Activated naive CD4-positive, alpha-beta T cell treated with anti-CD3 and anti-CD28 coated beads, Interleukin-2, amount 50 U/mL, for 24 hours (primary cell): ENCODE measurements around the gene ARNT2.

ENCODE experiments used
- H3K27ac Mint-ChIP-seq: one replicate; pipeline ENCODE4 v1.8.0; 2021; ENCODE audit warnings: mild to moderate bottlenecking, mixed read lengths
- H3K27me3 Mint-ChIP-seq: one replicate; pipeline ENCODE4 v1.8.0; 2021; ENCODE audit warnings: mixed read lengths
- H3K36me3 Mint-ChIP-seq: one replicate; pipeline ENCODE4 v1.8.0; 2021; ENCODE audit warnings: mixed read lengths
- H3K4me1 Mint-ChIP-seq: one replicate; pipeline ENCODE4 v1.8.0; 2021; ENCODE audit warnings: mixed read lengths
- H3K4me3 Mint-ChIP-seq: one replicate; pipeline ENCODE4 v1.8.0; 2021; ENCODE audit warnings: mild to moderate bottlenecking, mixed read lengths
- H3K9me3 Mint-ChIP-seq: one replicate; pipeline ENCODE4 v1.8.0; 2021; ENCODE audit warnings: mixed read lengths

Gene ARNT2

DNA sequence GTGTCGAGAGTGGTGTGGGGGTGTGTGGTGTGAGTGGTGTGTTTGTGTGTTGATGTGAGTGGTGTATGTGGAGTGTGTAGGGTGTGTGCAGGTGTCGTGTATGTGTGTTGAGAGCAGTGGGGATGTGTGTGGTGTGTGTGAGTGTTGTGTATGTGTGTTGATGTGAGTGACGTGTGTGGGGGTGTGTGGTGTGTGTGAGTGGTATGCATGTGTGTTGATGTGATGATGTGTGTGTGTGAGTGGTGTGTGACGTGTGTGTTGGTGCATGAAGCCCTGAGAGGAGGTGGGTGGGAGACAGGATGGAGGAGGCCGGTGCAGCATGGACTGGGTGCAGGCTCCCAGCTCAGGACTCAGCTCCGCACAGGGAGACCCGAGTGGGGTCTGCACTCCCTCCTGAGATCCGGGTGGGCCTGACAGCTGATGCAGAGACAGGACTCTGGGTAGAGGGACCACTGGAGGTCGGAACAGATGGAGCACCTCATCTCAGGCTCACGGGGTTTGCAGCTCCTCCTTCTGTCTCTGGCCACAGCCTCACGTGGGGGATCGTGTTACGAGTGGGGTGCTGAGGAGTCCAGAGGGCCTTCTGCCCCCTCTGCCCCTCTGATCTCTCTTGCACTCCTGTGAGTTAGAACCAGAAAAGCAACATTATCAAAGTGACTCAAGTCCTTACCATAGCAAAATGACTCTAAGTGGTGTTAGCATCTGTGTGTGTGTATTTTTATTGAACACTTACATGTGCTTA is 41.3 kb downstream of the ARNT2 start:
- Mint-ChIP-seq H3K27ac (no peak overlapping the region), H3K4me3 (no peak overlapping the region), H3K27me3 (peaks cover 8% of the 10 kb centered on the region), H3K9me3 (no peaks in the 10 kb centered on the region), H3K36me3 (no peaks in the 10 kb centered on the region), H3K4me1 (no peaks in the 10 kb centered on the region)

DNA sequence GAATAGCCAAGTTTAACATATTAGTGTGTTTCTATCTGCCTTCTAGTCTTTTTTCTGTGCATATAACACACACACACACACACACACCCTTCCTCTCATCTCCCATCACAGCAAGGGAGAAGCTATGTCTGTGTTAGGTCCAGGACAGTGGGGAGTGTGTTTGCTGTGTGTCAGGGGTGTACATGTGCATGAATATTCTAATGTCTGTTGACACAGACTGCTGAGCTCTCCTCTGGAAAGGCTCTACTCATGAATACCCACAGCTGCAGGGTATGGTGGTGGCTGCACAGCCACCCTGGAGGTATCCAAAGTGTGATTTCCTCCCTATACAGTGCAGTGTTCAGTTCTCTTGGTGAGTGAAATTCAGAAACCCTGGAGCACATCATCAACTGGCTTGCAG is 42.9 kb downstream of the ARNT2 start:
- no peaks in the 10 kb centered on the region for H3K4me1 Mint-ChIP-seq
- no peaks in the 10 kb centered on the region for H3K36me3 Mint-ChIP-seq
- no peak overlapping the region for H3K27ac Mint-ChIP-seq
- no peaks in the 10 kb centered on the region for H3K27me3 Mint-ChIP-seq
- H3K4me3 Mint-ChIP-seq, result no peak overlapping the region
- no peaks in the 10 kb centered on the region for H3K9me3 Mint-ChIP-seq

DNA sequence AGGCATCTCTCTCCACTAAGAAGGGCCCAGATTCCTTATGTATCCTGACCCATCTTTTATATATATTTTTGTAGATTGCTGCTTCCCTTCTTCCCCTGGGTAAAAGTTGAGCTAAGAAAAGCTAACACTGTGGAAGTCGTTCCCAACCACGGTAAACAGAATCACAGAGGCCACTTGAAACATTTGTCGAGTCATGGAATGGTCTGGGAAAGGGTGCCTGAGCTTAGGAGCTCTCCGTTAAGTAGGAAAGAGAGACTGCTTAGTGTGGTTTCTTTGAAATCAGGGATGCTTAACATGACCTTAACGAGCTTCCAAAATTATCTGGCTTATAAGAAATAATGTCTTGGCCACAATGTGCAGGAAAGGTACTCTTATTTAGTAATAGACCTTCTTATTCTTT is 45.6 kb downstream of the ARNT2 start:
- Mint-ChIP-seq H3K27ac (no peak overlapping the region), H3K9me3 (no peaks in the 10 kb centered on the region), H3K4me3 (no peak overlapping the region), H3K27me3 (peaks cover 2% of the 10 kb centered on the region), H3K36me3 (no peaks in the 10 kb centered on the region), H3K4me1 (no peaks in the 10 kb centered on the region)

DNA sequence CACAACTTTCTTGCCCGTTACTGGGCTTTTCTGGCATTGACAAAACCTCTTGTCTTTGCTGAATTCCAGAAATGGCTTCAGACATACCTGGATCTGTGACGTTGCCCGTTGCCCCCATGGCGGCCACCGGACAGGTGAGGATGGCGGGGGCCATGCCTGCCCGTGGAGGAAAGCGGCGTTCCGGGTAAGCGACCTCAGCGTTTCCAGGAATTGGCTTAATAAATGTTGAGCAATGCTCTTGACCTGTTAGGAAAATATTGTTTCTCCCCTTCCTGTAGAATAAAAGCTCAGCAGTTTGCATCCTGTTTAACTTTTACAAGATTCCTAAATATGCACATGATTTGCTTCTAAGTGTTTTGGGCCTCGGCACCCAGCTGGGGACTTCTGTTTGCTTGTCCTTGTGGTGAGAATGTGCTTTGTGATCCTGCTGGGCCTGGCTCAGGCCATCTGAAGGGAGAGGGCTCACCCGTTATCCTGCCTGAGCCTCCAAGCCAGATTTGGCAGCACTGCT is 46.7 kb downstream of the ARNT2 start:
- Mint-ChIP-seq H3K27ac (no peak overlapping the region), H3K4me1 (peaks cover 4% of the 10 kb centered on the region), H3K9me3 (no peaks in the 10 kb centered on the region), H3K36me3 (no peaks in the 10 kb centered on the region), H3K27me3 (peaks cover 3% of the 10 kb centered on the region), H3K4me3 (no peak overlapping the region)

DNA sequence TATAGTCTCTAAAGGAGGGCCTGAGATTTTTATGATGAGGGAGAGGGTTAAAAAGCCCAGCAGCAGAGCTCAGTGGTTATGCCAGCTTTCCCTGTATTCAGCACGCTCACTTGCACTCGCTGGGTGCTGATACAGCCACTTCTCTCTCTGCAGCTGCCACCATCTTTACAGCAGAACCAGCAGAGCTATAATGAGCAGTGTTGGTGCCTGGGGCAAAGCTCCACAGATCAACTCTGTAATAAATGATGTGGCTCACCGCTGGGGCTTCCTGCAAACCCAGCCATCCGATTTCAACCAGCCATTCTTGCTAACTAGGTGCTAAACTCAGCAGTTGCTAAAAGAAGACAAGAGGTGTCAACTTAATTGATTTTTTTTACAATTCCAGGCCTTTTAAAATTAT is 48.0 kb downstream of the ARNT2 start:
- H3K27ac Mint-ChIP-seq, result no peak overlapping the region
- no peak overlapping the region for H3K4me3 Mint-ChIP-seq
- peaks cover 4% of the 10 kb centered on the region for H3K4me1 Mint-ChIP-seq
- H3K27me3 Mint-ChIP-seq, result peaks cover 3% of the 10 kb centered on the region
- no peaks in the 10 kb centered on the region for H3K9me3 Mint-ChIP-seq
- no peaks in the 10 kb centered on the region for H3K36me3 Mint-ChIP-seq

DNA sequence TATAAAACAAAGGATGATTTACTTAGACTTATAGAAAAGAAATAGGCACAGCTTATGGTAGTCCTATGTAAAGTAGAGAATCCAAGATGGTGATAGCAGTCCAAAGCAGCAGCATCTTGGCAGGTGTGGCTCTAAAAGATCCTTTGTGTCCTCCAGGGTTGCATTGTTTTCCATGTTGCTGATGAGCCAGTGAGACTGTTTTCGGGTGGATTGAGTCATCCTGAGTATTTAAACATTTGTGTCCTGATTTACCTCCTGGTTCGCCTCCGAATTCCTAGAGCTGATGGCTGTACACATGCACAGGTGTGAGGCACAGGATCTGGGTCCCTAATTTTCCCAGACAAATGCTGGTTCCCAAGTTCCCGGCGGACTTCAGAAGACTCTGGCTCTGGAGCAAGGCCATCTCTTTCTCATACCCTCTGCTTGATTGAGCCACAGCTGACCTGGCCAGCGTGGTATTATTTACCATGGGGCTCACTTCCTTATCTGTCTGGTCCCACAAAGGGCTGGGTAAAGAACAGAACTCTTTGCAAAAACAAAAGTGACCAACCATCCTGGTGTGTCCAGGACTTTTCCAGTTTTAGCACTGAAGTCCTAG is 51.0 kb downstream of the ARNT2 start:
- Mint-ChIP-seq H3K4me1 (peaks cover 4% of the 10 kb centered on the region), H3K27me3 (peaks cover 3% of the 10 kb centered on the region), H3K36me3 (no peaks in the 10 kb centered on the region), H3K27ac (no peak overlapping the region), H3K4me3 (no peak overlapping the region), H3K9me3 (no peaks in the 10 kb centered on the region)

DNA sequence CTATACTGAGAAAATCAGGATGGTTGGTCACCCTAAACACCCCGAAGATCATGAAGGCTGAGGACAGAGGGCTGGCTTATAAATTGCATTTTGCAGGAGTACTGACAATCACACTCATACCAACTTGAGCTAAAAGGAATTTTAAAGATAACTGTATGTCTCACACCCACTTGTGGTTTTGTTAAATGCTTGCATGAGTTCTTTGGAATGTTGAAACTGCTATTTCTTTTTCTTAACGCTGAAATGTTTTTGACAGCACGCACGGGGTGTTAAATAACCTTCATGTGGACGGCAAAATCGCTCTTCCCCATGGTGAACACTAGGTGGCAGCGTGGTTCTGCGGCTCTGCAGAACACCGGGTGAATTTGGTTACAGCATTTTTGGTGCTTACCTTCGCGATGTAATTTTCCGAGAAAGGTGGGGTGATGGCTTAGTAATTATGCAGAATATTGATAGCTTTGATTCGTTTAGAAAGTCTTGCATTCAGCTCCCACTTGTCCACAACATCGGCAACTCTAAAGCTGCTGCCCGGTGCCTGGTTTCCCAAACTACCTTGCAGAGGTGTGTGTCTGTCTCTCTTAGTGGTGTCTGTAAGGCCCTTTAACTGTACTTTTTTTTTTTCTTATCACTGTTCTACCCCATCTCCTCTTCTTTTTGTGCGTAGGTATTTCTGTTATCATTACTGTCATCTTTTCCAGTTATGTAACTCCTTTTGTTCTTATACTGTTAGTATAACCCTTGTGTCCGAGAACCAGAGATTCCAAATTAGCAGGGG is 51.7 kb downstream of the ARNT2 start:
- Mint-ChIP-seq H3K36me3 (no peaks in the 10 kb centered on the region), H3K4me3 (no peak overlapping the region), H3K9me3 (no peaks in the 10 kb centered on the region)

DNA sequence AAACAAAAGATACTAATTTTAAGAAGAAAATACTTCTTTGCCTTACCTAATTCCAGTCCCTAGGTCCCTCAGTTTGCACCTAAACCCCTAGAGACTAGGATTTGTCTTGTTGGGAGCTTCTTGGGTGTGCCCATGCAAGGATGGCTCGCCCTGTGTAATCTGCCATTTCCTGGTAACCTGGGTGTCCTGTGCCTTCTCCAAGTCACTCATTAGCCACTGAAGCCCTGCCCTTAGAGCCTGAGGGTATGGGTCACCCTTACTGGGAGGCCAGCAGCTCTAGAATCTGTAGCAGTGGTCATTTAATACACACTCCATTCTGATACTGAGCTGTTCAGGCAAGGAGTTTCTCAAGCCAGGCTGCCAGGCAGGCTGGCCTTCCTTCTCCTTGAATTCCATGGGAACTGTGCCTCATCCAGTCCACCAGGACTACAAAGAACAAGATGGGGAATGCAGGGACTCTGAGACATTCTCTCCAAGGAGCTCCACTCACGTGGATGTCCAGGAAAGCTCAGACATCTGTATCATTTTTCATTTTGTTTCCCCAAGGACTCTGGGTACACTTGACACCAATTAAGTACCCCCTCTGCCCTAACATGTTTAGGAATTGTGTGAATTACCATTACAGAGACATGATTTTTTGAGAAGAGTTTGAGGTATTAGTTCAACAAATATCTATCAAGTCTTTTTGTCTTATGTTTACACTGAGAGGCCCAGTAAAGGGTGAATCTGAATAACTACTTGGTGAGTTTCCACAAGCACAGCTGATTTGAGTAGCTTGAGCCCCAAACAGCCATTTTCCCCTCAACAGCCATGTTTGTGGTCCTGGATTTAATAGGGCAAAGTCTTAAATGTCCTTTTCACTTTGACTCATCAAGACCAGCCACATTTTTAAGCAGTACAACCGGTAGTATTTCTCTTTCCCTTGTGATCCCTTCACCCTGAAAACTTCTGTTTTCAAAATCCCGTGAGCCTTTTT is 52.6 kb downstream of the ARNT2 start:
- no peak overlapping the region for H3K4me3 Mint-ChIP-seq
- H3K4me1 Mint-ChIP-seq, result peaks cover 4% of the 10 kb centered on the region
- no peaks in the 10 kb centered on the region for H3K9me3 Mint-ChIP-seq
- H3K27ac Mint-ChIP-seq, result no peak overlapping the region
- H3K27me3 Mint-ChIP-seq, result peaks cover 3% of the 10 kb centered on the region
- H3K36me3 Mint-ChIP-seq, result no peaks in the 10 kb centered on the region

More for the DNA sequence above, 51.7 kb downstream of the ARNT2 start:
- H3K4me1 Mint-ChIP-seq, result peaks cover 4% of the 10 kb centered on the region
- H3K27me3 Mint-ChIP-seq, result peaks cover 3% of the 10 kb centered on the region
- no peak overlapping the region for H3K27ac Mint-ChIP-seq

DNA sequence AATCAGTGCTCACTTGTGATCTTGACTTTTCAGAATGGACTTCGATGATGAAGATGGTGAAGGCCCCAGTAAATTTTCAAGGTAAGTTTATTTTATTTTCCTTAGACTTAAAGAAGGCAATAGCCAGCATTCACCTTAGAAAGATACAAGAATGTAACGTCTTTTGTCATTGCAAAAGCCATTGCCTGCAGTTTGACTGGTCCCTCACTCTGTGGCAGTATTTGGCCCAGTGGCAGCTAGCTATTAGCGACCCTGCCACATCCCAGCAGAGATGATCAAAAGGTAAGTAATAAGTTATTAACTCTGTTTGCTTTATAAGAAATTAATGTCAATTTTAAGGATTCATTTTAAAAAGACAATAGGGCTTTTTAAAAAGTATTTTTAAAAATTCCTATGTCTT is 53.7 kb downstream of the ARNT2 start:
- peaks cover 4% of the 10 kb centered on the region for H3K4me1 Mint-ChIP-seq

DNA sequence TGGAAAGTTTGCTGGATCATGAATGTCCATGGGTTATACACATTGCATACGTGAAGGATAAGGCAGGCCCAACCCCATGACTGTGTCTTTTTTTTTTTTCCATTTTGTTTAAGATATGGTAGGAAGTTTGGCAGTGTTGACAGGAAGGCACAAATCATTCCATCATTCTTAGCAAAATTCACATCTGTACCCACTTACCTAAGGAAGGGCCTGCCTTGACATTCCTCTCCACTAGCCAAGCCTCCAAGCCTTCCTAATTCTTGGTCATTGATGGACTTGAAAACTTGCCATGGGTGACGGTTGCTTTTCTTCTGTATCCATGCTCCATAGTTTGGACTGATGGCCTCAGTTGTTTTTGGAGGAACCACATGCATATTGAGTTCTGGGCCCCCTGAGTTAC is 54.4 kb downstream of the ARNT2 start:
- Mint-ChIP-seq H3K27me3 (peaks cover 3% of the 10 kb centered on the region), H3K27ac (no peak overlapping the region), H3K4me3 (no peak overlapping the region), H3K36me3 (no peaks in the 10 kb centered on the region), H3K4me1 (peaks cover 4% of the 10 kb centered on the region), H3K9me3 (no peaks in the 10 kb centered on the region)

More for the DNA sequence above, 53.7 kb downstream of the ARNT2 start:
- Mint-ChIP-seq H3K4me3 (no peak overlapping the region), H3K36me3 (no peaks in the 10 kb centered on the region), H3K9me3 (no peaks in the 10 kb centered on the region), H3K27ac (no peak overlapping the region), H3K27me3 (peaks cover 3% of the 10 kb centered on the region)

DNA sequence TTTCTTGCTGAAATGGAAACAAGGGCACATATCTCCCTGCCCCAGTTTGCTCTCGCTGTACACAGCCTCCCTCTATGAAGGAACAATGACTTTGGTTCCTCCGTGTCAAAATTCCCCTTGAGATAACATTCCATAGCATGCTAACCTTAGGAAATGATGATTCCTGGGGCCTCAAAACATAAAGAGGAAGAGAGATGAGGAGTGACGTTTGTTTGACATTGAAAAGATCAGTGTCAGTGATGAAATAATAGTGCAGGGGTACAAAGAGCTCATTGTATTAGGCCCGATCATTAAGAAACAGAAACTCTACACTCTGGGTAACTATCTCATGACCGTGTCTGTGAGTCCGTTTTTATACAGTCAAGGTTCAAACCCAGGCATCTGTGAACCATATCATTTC is 55.2 kb downstream of the ARNT2 start:
- Mint-ChIP-seq H3K4me3 (no peak overlapping the region), H3K9me3 (no peaks in the 10 kb centered on the region), H3K36me3 (no peaks in the 10 kb centered on the region), H3K27ac (no peak overlapping the region), H3K27me3 (peaks cover 2% of the 10 kb centered on the region), H3K4me1 (peaks cover 4% of the 10 kb centered on the region)

DNA sequence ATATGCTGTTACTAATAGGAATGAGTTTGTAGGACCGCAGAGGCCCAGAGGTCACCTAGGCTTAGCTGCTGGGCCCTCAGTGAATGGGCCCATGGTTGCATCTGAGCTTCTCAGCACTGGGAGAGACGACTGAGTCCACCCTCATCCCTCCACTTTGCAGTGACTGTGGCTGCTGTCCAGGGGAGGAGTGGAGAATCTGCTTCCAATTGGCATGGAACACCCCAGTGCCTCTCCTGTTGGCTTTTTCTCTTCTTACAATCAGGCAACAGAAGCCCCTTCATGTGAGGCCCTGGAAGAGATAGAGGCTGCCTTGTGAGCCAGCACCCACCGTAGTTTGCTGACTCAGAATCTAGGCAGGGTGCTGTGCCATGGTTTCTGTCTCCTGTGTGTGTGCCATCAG is 55.6 kb downstream of the ARNT2 start:
- no peak overlapping the region for H3K4me3 Mint-ChIP-seq
- peaks cover 4% of the 10 kb centered on the region for H3K4me1 Mint-ChIP-seq
- no peaks in the 10 kb centered on the region for H3K36me3 Mint-ChIP-seq
- H3K27ac Mint-ChIP-seq, result no peak overlapping the region
- peaks cover 2% of the 10 kb centered on the region for H3K27me3 Mint-ChIP-seq
- H3K9me3 Mint-ChIP-seq, result no peaks in the 10 kb centered on the region

DNA sequence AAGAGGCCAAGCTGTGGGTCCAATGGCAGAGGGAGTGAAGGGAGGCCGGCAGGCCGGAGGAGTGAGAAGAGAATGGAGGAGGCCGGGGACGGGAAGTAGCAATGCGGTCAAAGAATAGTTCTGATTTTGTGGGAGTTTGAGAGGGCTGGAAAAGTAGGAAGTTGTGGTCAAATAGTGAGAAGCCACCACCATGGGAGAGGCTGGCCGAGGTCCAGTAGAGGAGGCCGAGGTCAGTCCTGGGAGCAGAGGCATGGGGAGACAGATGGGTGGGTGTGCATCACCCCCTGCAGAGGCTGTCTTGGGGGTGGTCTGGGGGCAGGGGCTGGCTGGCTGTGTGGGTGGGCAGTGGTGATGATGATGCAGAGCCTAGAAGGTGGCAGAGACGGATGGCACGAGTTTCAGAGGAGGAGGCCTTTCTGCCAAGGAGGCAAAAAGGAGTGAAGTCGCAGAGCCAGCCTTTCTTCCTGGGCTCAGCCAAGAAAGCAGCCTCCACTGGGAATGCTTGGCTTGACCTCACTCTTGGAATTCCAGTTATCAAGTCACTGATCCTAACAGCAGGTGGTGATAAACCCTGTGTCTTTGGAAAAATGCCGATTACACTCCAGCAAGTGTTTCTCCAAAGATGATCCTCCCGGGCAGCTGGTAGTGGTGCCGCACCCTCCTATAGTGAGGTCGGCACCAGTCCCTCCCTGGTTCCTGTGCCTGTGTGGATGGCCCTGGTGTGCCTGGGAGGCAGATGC is 57.3 kb downstream of the ARNT2 start:
- Mint-ChIP-seq H3K4me1 (no peaks in the 10 kb centered on the region), H3K27ac (no peak overlapping the region), H3K4me3 (no peak overlapping the region), H3K9me3 (no peaks in the 10 kb centered on the region), H3K27me3 (no peaks in the 10 kb centered on the region), H3K36me3 (no peaks in the 10 kb centered on the region)

DNA sequence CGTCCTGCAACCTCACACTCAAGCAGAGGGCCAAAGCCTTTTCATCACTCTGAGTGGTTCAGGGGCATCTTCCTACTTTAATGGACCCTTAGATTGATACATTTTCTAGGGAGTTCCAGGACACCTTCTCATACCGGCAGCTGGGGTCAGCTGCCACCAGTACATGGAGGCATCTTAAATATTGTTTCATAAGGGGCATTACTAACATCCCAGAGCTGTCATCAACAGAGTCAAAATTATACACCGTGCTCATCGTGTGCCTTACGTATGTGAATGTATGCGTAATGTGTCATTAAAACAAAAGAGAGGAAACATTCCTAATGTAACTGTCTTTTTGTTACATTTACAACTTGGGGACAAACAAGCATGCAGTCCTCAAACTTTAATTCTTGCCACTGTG is 57.9 kb downstream of the ARNT2 start:
- no peaks in the 10 kb centered on the region for H3K27me3 Mint-ChIP-seq
- H3K27ac Mint-ChIP-seq, result no peak overlapping the region
- H3K9me3 Mint-ChIP-seq, result no peaks in the 10 kb centered on the region
- no peak overlapping the region for H3K4me3 Mint-ChIP-seq
- H3K36me3 Mint-ChIP-seq, result no peaks in the 10 kb centered on the region
- H3K4me1 Mint-ChIP-seq, result no peaks in the 10 kb centered on the region
